Erythroblast (primary cell): ENCODE results near the gene ANKZF1.
A peak's percentile ranks its signal among the peaks of the same experiment; 100 is the strongest.

Source experiments
- GATA1 ChIP-seq: IDR thresholded peaks from 2 replicates; pipeline ENCODE4 v1.6.1; 2011; ENCODE audit warnings: low read depth, mild to moderate bottlenecking, control low read depth, low read length, moderate library complexity
- POLR2A ChIP-seq: IDR thresholded peaks from 2 replicates; pipeline ENCODE4 v1.6.1; 2011; ENCODE audit warnings: mild to moderate bottlenecking, low read length

GRCh38 chr2:219214141-219214540 is 15.5 kb upstream of the ANKZF1 start:
- peak; percentile 11 for TF ChIP-seq POLR2A
- no peak for TF ChIP-seq GATA1
